Endothelial cell of umbilical vein (primary cell): ENCODE results near the gene CD53.

Experiments used
- EZH2 ChIP-seq: IDR thresholded peaks from 2 replicates; pipeline ENCODE4 v1.6.1; 2012; ENCODE audit warnings: borderline replicate concordance, low read depth, mild to moderate bottlenecking, moderate library complexity, low read length, inconsistent platforms; ENCODE audit not compliant: severe bottlenecking
- JUN ChIP-seq: IDR thresholded peaks from 2 replicates; pipeline ENCODE4 v1.6.1; 2011; ENCODE audit warnings: borderline replicate concordance, low read depth; ENCODE audit not compliant: insufficient read length, insufficient read depth
- MAX ChIP-seq: IDR thresholded peaks from 2 replicates; pipeline ENCODE4 v1.6.1; 2011; ENCODE audit not compliant: insufficient read depth, insufficient read length
- MYC ChIP-seq: IDR thresholded peaks from one replicate; pipeline ENCODE4 v1.6.1; 2011; ENCODE audit warnings: mild to moderate bottlenecking, low read depth, low read length
- POLR2A ChIP-seq: IDR thresholded peaks from 2 replicates; pipeline ENCODE4 v1.6.1; 2012; ENCODE audit warnings: low read depth, mild to moderate bottlenecking, control low read depth, low read length
- POLR2AphosphoS5 ChIP-seq: IDR thresholded peaks from 2 replicates; pipeline ENCODE4 v1.6.1; 2012; ENCODE audit warnings: low read depth, mild to moderate bottlenecking, control low read depth, low read length, moderate library complexity; ENCODE audit not compliant: insufficient read depth
- TF ChIP-seq, protein P1 (sequence below), 2 donors: IDR thresholded peaks; 1 replicate in 1 of 2; 2 replicates in 1 of 2; pipeline ENCODE4 v1.5.1; 2011; ENCODE audit warnings: low read length in 2 of 2, mild to moderate bottlenecking in 2 of 2, moderate library complexity in 2 of 2, control low read depth in 1 of 2, inconsistent platforms in 1 of 2, low read depth in 1 of 2; ENCODE audit not compliant: insufficient read depth in 1 of 2; ENCODE audit errors: extremely low read depth in 1 of 2

- no peak for TF ChIP-seq POLR2A
- TF ChIP-seq EZH2: no peak
- TF ChIP-seq MYC: no peak
- TF ChIP-seq, protein P1, sequence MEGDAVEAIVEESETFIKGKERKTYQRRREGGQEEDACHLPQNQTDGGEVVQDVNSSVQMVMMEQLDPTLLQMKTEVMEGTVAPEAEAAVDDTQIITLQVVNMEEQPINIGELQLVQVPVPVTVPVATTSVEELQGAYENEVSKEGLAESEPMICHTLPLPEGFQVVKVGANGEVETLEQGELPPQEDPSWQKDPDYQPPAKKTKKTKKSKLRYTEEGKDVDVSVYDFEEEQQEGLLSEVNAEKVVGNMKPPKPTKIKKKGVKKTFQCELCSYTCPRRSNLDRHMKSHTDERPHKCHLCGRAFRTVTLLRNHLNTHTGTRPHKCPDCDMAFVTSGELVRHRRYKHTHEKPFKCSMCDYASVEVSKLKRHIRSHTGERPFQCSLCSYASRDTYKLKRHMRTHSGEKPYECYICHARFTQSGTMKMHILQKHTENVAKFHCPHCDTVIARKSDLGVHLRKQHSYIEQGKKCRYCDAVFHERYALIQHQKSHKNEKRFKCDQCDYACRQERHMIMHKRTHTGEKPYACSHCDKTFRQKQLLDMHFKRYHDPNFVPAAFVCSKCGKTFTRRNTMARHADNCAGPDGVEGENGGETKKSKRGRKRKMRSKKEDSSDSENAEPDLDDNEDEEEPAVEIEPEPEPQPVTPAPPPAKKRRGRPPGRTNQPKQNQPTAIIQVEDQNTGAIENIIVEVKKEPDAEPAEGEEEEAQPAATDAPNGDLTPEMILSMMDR (IDR thresholded peaks at IDR 0.05; ENCODE audit: extremely low read depth in 1 of 2, insufficient read depth in 1 of 2, low read depth in 1 of 2, low read length in 2 of 2): no peak
- TF ChIP-seq POLR2AphosphoS5: no peak
- TF ChIP-seq JUN: no peak
- no peak for TF ChIP-seq MAX
These were observed 7.0 kb downstream of the CD53 start for GRCh38 chr1:110879758-110880606.
